D341Med (cell line): ENCODE measurements around the gene NCAM2.

Experiments used
- DNase-seq: peaks from one replicate; pipeline ENCODE4 v3.0.0; 2012; ENCODE audit warnings: low spot score

Gene NCAM2

DNA sequence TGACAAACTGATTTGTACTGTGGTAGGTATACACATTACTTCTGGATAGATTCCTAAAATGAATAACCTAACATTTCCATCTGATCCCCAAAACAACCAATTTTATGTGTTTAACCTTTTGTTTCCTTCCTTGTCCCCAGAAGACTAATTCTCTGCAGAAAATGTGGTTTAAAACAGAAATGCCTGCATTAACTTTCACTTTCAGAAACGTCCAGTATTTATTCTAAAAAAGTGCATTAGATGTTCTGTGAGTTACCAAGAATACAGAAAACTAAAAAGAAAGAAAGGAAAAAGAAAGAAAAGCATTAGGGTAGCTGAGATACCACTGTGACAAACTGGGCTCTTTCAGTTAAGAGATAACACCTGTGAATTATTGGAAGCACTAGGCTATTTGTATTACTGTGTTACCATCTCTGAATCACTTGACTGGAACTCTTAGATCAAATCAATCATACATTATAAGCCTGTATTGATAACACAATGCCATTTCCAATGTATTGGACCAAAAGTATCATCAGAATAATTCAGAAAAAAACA lies 177.7 kb downstream of the NCAM2 start:
- no peak for DNase-seq

DNA sequence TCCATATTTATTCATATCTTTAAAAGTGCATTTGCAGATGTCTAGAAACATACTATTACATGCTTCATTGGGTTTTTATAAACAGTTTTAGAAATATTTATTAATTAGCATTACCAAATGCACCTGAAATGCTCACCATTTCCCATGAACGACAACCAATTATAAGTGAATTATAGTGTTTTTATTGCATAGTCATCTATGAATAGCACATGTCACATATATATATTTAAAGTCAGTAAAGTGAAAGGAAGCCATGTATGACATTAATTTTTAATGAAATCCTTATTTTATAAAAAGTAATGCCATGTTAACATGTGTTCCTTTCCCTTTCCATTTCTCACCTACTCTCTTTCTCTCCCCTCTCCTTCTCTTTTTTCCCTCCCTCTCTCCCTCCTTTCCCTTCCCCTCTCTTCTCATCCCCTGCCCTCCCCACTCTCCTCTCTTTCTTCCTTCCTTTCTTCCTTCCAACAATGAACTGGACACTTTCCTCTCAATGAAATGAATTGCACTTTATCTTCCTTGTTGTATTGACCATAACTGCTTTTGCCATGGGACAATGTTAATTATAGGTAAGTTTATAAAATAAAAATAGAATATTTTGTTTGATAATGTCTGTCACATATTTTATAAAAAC lies 179.3 kb downstream of the NCAM2 start:
- DNase-seq = no peak

DNA sequence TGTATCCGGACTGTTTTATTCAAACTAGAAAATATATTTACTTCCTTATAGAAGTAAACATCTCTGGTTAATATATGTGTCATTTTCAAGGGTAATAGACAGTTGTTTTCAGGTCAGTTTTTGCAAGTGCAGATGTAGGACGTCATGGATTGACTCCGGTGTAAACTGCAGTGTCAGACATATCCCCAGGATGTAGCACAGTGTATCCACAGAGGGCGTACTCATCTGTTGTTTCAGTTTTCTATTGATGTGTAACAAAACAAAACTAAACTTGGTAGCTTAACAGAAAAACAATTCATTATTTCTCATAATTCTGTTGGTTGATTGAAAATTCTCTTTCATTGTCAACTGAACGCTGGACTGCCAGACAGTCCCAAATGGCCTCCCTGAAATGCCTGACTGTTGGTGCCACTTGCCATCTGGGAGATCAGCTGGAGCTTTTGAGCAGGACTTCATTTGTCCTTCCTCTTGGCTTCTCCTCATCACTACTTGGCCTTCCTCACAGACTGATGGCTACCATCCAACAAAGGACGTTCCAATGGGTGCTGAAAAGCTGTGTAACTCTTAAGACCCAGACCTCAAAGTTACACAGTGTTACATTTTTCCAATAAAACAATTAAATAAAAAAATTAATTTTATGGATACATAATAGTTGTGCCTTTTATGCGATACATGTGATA lies 181.6 kb downstream of the NCAM2 start:
- no peak for DNase-seq

DNA sequence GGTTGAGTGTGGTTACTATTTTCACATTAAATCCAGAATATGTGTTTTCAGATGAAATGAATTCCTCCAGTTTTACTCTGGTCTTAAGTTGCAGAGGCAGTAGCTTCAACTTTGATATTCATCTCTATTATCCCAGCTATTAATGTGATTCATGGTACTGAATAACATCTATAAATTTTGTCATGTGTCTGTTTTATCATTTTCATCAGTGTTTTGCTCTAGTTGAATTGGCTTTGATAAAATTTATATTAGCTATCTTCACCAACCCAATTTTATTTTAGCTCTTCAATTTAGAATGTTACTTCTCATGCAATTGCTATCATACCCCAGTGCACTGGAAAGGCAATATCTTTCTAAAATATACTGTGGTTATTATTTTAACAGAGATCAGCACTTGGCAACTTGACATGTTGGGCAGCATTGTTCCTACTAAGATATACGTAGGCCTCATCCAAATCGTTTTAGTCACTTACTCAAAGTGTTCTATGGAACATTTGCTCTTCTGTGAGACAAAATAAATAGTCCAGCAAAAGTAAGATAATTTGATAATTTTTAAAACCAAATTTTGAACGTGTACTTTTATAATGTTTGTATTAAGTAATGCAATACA lies 184.3 kb downstream of the NCAM2 start:
- DNase-seq = no peak

DNA sequence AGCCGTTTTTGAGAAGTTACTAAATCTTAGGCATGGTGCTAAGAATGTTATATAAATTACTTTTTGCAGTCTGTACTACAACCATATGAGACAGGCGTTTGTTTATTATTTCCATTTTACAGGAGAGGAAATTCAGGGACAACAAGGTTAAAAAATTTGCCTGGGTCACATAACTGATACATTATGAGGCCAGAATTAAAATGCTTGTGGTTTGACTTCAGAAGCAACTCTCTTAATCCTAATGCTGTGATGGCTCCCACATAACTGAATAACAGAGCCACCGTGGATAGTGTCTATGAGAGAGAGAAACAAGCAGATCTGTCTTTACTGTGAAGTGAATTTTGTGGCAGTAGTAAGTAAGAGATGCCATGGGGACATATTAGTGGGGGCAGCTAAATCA lies 184.9 kb downstream of the NCAM2 start:
- DNase-seq = no peak

DNA sequence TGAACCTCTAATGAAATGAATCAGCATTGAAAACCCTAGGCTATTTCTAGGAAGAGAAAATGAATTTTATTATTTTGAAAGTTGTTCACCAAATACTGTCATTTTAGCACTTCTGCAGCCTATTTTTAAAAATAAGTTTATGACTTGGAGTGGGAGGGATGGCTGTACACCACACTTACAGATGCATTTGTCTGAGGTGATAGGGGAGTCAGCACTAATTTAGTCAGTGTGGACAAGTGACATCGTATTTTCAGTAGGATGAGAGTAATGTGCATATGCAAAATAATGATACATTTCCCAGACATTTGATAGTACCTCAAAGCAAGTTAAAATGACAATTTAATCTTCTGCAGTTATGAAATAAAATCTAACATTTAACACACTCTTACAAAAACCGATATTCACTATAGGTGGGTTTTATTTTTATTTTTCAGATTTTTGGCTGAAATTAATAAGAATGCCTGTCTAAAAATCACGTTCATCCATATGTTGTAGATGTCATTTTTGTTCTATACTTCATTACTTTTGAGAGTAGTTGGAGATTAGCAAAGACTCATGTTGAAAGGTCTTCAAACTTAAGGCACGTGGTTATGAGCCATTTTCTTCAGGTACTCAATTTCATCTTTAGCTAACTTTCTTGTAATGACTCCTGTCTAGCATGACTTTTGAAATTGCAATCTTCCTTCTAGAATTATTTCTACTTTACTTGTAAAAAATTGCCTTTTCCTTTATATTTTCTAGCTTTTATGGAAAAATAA lies 186.7 kb downstream of the NCAM2 start:
- no peak for DNase-seq

DNA sequence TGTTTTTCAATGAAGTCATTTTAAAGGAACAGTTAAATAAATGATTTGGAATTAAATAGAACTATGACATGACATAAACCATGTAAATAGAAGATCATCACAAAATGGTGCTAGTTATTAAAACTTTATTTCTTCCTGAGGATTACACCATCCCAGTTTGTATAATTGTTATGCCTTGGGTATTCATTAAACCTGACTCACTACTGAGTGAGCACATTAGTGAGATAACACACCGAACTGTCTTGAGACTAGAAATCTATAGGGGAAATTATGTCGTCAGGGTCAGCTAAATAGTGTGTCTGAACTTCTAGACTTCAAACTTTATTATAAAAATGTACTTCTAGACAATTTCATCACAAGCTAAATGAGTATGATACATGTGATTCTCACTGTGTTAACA lies 189.4 kb downstream of the NCAM2 start:
- DNase-seq = no peak

DNA sequence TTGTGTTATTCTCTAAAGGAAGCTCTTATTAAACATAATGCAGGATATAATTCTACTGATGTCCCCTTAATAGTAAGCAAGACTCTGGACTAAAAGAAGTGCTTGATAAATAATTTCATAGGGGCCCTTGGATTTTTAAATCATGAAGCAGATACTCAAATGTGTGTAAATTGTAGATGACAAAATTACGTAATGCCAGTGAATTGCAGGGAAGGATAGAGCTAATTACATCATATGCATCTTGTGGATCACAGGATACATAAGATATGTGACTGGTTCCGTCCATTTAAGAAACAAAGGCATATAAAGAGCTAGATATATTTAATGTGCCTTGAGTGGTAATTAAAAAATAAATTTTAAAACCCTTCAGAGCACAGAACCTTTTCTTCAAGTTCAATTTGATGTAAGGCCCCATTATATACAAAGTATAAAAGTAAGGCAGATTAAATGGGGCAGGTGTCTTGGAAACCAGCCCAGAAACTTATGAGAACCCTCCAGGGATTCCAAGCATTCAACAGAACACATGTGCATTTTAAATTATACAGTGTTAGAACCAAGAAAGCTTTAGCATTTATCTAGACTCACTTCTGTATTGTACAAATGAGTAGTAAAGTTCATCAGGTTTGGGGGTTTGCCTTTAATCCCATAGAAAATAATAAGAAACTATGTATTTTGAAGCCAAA lies 190.4 kb downstream of the NCAM2 start:
- DNase-seq = no peak

DNA sequence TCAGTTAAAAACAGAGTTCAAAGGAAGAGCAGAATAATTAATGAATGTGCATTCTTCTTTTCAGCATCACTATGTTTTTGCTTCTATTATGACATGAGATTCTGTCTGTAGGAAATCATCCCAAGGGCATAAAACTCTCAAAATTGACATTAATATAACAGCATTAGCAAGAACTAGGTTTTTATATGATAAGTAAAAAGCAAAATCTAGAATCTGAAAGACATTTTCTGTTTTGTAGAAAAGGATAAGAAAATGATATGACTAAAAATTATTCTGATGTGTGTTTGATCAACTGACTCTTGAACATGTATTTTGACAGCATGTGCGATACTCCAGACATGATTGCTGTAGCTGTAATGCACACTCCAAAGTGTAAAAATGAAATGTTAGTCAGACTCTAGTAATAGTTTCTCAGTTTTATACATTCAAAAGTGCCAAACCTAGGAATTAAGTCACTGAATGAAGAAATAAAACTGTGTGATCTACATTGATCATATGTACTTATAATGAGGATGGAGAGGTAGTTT lies 197.3 kb downstream of the NCAM2 start:
- no peak for DNase-seq

DNA sequence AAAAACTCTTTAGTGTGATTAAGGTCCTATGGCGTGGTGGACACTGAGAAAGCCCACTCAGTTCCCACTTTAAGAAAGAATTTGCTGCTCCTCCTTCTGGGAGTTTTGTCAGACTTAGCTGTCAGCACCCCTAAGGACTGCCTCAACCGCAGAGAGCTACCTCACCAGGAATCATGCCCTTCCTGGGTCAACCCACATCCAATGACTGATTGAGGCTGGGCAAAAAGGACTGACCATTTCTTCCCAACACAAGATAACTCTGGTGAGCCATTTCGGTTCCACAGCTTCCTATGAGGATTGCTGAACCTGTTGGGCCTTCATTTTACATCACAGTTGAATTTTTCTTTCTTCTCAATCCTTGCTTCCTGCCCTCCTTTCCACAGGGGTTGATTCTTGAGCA lies 197.9 kb downstream of the NCAM2 start:
- DNase-seq = no peak

DNA sequence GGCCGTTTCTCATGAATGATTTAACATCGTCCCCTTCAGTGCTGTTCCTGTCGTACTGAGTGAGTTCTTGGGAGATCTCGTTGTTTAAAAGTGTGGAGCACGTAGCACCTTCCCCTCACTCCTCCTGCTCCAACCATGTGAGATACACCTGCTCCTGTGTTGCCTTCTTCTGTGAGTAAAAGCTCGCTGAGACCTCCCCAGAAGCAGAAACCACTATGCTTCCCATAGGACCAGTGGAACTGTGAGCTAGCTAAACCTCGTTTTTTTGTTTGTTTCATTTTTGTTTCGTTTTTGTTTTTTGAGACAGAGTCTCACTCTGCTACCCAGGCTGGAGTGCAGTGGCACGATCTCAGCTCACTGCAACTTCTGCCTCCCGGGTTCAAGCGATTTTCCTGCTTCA lies 198.6 kb downstream of the NCAM2 start:
- DNase-seq = no peak

DNA sequence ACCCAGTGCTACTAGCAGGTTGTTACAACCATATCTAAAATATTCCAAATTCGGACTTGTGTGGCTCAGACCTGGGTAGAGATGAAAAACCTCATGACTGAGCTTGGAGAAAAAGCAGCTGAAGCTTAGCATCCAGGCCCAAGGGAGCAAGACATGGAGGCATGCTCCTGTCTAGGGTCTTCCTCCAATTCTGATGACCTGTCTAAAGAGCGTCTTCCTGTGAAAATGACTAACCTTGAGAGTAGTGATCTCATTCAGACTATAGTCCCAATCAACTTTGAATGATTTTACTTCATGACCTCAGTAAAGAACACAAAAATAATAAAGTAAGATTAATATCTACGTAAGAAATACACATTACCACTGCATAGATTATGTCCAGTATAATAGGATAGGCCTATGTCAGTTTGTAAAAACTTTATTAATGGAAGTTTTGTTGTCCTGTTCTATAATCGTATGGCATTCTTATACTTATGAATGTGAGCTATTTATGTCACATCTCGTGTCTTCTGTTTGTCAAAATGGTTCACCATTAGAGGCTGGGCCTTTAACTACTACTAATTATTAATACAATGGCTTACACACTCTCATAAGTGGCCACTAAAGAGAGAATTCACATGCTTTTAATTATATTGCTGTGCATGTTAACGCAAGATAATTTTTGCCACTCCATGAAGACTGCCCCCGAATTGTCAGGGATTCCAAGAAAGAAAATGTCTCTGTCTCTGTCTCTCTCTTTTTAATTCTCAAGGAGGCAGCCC lies 201.3 kb downstream of the NCAM2 start:
- DNase-seq = no peak

DNA sequence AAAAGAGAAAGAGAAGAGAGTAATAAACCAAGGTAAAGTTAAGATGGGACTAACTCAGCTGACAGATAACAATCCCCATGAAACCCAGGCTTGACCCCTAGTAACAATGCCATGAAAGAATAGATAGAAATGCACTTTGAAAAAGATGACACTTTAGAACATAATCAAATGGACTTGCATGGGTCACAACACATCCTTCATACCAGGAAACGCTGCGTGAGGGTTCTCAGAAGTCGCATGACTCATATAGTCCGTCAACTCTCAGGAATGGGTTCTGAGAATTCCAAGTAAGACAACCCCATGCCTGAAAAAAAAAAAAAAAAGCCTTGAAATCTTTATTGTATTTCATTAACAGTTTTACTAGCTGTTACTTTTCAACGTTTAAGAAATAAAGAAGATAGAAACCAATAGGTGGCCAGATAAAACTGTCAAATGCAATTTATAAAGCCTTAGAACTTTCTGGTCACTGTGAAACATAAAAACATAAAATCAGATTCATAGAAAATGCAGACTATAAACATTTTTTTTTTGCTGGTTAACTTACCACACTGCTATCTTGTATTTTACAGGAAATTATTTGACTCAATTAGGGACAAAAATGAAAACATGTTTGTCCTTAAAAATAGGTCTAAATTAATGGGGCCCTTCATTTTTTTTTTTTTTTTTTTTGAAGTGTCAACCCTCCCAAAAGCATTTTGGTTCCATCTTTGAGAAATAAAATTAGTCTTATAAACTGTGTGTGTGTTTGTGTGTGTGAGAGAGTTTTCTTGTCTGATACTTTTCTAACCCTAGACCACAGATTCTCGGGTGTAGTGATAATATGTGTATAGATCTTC lies 202.1 kb downstream of the NCAM2 start:
- DNase-seq = no peak

DNA sequence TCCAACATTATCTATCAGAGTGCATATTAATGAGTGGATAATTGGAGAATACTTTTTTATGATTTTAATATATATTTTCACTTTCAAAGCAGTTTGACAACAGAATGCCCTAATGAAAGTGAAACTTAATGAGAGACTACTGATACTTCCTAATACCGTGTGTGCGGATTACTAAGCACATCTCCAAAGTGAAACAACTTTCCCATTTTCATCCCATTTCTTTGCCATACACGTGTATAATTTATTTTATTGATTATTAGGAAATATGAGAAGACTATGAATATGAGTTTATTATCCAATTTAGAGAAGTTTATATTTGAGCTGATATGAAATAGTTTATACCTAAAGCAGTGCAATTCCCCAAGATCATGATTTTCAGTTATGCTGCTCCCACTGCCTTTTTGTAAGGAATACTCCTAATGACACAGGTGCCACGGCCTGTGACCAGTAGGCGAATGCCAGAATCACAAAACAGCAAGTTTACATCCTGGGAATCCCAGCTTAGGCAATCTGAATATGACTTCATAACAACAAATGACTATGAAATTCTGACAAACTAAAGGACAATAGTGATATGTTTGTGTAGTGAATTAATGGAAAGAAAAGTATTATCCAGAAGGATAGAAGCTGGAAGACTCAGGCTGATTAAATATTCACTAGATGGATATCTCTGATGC lies 202.9 kb downstream of the NCAM2 start:
- DNase-seq = no peak

DNA sequence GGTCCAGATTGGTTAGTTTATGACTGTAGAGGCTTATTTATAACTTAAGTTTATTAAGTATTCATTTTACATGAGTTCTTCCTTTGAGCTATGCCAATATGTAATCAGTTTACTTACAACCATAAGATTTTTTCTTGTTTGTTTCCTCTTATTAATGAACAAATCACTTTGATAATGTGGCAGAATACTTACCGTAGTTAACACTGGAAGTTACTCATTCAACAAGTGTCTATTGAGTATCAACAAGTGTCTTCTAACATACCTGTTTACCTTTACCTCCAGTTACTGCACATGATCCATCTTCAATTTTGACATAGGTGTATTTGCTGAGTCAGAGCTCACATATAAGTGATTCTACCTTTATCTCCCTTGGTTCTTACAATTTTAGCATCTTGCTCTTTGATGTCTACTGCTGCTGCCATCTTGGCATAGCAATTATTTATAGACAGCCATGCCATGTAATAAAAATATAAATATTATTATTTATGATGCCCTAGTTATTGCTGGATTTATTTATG lies 205.7 kb downstream of the NCAM2 start:
- DNase-seq = no peak

DNA sequence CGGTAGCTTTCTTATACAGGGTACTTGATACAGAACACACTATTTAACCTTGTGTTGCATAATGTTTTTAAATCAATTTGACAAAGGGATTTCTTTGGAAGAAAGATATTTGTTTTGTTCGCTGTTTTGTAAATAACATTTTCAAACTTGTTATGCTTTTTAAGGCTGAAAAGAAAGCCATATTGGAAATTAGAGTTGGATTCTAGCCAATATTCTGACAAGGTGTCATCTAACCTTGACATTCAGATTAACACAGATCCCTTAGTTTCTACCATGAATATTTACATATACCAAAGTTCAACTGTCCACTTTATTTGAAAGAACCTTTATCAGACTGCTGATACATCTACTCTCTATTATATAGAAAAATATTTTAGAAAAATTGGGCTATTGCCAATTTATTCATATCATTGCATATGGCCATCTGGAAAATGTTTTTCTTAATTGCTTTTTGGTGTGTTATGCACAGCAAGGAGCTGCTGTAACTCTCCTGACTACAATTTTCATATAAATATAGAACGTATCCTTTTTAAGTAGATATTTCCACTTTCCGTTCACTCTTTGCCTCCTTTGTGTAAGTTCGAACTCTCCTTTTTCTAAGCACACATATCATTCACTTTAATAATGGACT lies 206.3 kb downstream of the NCAM2 start:
- DNase-seq = no peak

DNA sequence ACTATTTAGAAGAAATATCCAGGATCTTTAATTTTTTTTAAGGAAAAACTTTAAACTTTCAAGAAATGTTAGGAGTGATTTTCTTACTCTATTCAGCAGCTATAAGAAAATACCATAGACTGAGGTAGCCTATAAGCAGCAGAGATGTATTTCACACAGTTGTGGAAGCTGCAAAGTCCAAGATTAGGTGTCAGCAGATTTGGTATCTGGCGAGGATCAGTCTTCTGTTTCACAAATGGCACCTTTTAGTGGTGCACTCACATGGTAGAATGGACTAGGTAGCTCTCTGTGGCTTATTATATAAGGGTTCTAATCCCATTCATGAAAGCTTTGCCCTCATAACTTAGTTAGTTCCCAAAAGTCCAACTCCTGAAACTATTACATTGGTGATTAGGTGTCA lies 207.4 kb downstream of the NCAM2 start:
- DNase-seq = no peak

DNA sequence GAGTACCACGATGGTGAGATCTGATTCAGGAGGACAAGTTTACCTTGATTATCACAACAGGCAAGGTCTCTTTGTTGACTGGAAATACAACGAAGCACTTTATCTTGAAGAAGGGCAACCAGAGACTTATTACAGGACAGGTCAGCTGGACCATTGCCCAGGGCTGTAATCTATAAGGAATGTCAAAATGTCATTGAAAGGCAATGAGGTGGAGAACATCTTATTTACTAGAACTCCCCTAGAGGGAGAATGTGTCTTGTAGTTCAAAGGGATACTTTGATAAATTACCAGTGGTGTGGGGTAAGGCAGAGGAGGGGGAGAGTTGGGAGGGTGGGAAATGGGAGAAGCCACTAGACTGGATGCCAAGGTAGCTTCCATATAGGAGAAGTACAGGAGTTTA lies 212.3 kb downstream of the NCAM2 start:
- no peak for DNase-seq

DNA sequence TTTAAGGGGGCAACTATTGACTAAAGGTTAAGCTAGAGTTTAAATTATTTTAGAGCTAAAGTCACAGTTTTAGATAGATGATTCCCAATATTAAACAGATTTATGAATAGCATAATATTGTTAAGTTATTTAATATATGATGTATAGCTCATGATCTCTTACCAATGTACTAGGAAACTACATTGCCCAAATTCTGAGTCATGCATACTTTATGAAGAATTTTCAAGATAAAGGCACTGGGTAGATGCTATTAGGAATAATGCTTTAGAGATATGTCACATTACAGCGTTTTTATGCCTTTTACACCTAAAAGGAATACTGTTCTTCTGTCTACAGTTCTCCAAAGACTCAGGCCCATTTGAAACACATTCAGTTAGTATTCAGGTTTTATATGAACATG lies 215.1 kb downstream of the NCAM2 start:
- DNase-seq = no peak
